Right lobe of liver (tissue), 4 donors: ENCODE measurements around the gene ADGRE2.

Source experiments
- CTCF ChIP-seq, 4 donors: fragments of 200-600 bp in 3 of 4; fragments of 450-650 bp in 1 of 4; IDR thresholded peaks; one replicate each; pipeline versions ENCODE4 v1.5.1 to v1.8.0; 2016 to 2022; ENCODE audit warnings: antibody characterized with exemption in 4 of 4, mild to moderate bottlenecking in 2 of 4
- POLR2A ChIP-seq: fragments of 450-650 bp; IDR thresholded peaks from one replicate; pipeline ENCODE4 v1.6.1; 2017; ENCODE audit warnings: antibody characterized with exemption, mild to moderate bottlenecking
- donor health status: DM: no; HTN: no; CAD: no.
- donor health status: DM: no; HTN: no; CAD: no.
- donor health status: DM: no; HTN: yes; CAD: no.

GRCh38 chr19:14722127-14722526 lies 56.2 kb downstream of the ADGRE2 start:
- TF ChIP-seq CTCF (IDR thresholded peaks at IDR 0.05), result no peak
- TF ChIP-seq POLR2A, result no peak
